HepG2 (cell line): ENCODE data around the gene ABHD17A. TPM values are rescaled to one million over a fixed set of nuclear protein-coding genes. Genes with fewer than 3 reads are reported as not detected.
A peak's percentile ranks its signal among the peaks of the same experiment; 100 is the strongest.

ENCODE experiments used
- ARID5B ChIP-seq: IDR thresholded peaks from 2 replicates; pipeline ENCODE4 v1.4.0; 2020; ENCODE audit warnings: mild to moderate bottlenecking, missing genetic modification reagents
- ARNT2 ChIP-seq: sonication (generic); formaldehyde crosslinking; IDR thresholded peaks from 2 replicates; pipeline ENCODE4 v1.8.0; 2022; ENCODE audit warnings: mild to moderate bottlenecking, low read depth, missing genetic modification reagents, moderate library complexity
- BORCS8-MEF2B ChIP-seq: sonication (generic); formaldehyde crosslinking; IDR thresholded peaks from 2 replicates; pipeline ENCODE4 v1.8.0; 2022; ENCODE audit warnings: mild to moderate bottlenecking, missing genetic modification reagents
- CHD2 ChIP-seq: IDR thresholded peaks from 2 replicates; pipeline ENCODE4 v1.6.1; 2011; ENCODE audit warnings: low read depth, low read length, improper control_type of control experiment
- ELF1 ChIP-seq: sonication (generic); formaldehyde crosslinking; IDR thresholded peaks from 2 replicates; pipeline ENCODE4 v1.4.0; 2020; ENCODE audit warnings: missing genetic modification reagents
- FOXA3 ChIP-seq: IDR thresholded peaks from 2 replicates; pipeline ENCODE4 v1.6.1; 2016; ENCODE audit warnings: missing genetic modification reagents, missing compliant biosample characterization
- GATAD1 ChIP-seq: IDR thresholded peaks from 2 replicates; pipeline ENCODE4 v1.6.1; 2016; ENCODE audit warnings: missing genetic modification reagents, missing compliant biosample characterization
- JUN ChIP-seq: sonication (generic); formaldehyde crosslinking; IDR thresholded peaks from 2 replicates; pipeline ENCODE4 v1.4.0; 2020; ENCODE audit warnings: mild to moderate bottlenecking, missing genetic modification reagents
- MIER3 ChIP-seq: IDR thresholded peaks from 2 replicates; pipeline ENCODE4 v1.6.1; 2016; ENCODE audit warnings: missing compliant biosample characterization, borderline replicate concordance
- REST ChIP-seq, 2 experiments: IDR thresholded peaks; 2 replicates each; pipeline ENCODE4 v1.6.1; 2011 to 2012; ENCODE audit warnings: low read length in 2 of 2, borderline replicate concordance in 1 of 2, low read depth in 1 of 2, mild to moderate bottlenecking in 1 of 2, moderate library complexity in 1 of 2
- RNF2 ChIP-seq: fragments of 450-650 bp; conservative IDR thresholded peaks from 2 replicates; pipeline ENCODE4 v1.6.1; 2016; ENCODE audit warnings: low read depth
- SETDB1 ChIP-seq: sonication (generic); formaldehyde crosslinking; IDR thresholded peaks from 2 replicates; pipeline ENCODE4 v1.5.1; 2020; ENCODE audit warnings: missing genetic modification reagents, mild to moderate bottlenecking, borderline replicate concordance
- TMF1 ChIP-seq: sonication (generic); formaldehyde crosslinking; IDR thresholded peaks from 2 replicates; pipeline ENCODE4 v1.8.1; 2022; ENCODE audit warnings: low read depth, missing genetic modification reagents
- TP53 ChIP-seq: sonication (generic); formaldehyde crosslinking; conservative IDR thresholded peaks from 2 replicates; pipeline ENCODE4 v1.4.0; 2020; ENCODE audit warnings: missing genetic modification reagents
- YY1 ChIP-seq: IDR thresholded peaks from 2 replicates; pipeline ENCODE4 v1.6.1; 2011; ENCODE audit warnings: low read length, low read depth, moderate library complexity, mild to moderate bottlenecking; ENCODE audit not compliant: insufficient read depth, insufficient replicate concordance
- ZBTB43 ChIP-seq: sonication (generic); formaldehyde crosslinking; conservative IDR thresholded peaks from 2 replicates; pipeline ENCODE4 v1.4.0; 2020; ENCODE audit warnings: missing genetic modification reagents
- ZFAT ChIP-seq: sonication (generic); formaldehyde crosslinking; conservative IDR thresholded peaks from 2 replicates; pipeline ENCODE4 v1.8.1; 2023; ENCODE audit warnings: missing genetic modification reagents, inconsistent platforms
- ZFYVE20 ChIP-seq: sonication (generic); formaldehyde crosslinking; IDR thresholded peaks from 2 replicates; pipeline ENCODE4 v1.8.0; 2023; ENCODE audit warnings: low read depth, mild to moderate bottlenecking, moderate library complexity, missing genetic modification reagents, borderline replicate concordance
- ZNF230 ChIP-seq: sonication (generic); formaldehyde crosslinking; IDR thresholded peaks from 2 replicates; pipeline ENCODE4 v1.4.0; 2020; ENCODE audit warnings: mild to moderate bottlenecking, missing genetic modification reagents
- ZNF562 ChIP-seq: sonication (generic); formaldehyde crosslinking; IDR thresholded peaks from 2 replicates; pipeline ENCODE4 v1.8.0; 2022; ENCODE audit warnings: missing genetic modification reagents, borderline replicate concordance
- ZNF614 ChIP-seq: IDR thresholded peaks from 2 replicates; pipeline ENCODE4 v1.6.1; 2018; ENCODE audit warnings: missing biosample characterization, missing genetic modification reagents, inconsistent platforms, borderline replicate concordance
- ZNF879 ChIP-seq: sonication (generic); formaldehyde crosslinking; IDR thresholded peaks from 2 replicates; pipeline ENCODE4 v1.8.1; 2023; ENCODE audit warnings: missing genetic modification reagents
- polyA plus RNA-seq, 8 experiments: library from polyadenylated mRNA; depleted of rRNA in 3 of 8; stranded (reverse) in 7 of 8; unstranded in 1 of 8; fragments of >200 nt; fragmentation: Illumina TruSeq in 4 of 8; extraction: Trizol in 4 of 8; gene quantifications; 2 replicates each; pipeline versions ENCODE4 v1.2.1 to v1.2.3, GENCODE V29; 2011 to 2016; ENCODE audit warnings: low read depth in 4 of 8, missing spikeins in 1 of 8, mixed read lengths in 1 of 8; ENCODE audit not compliant: insufficient read depth in 1 of 8
- total RNA-seq, 5 experiments: library from RNA; depleted of rRNA; stranded (reverse); fragments of >200 nt; fragmentation: Illumina TruSeq; extraction: Trizol; gene quantifications; 2 replicates each; pipeline ENCODE4 v1.2.3, GENCODE V29; 2016; ENCODE audit warnings: low read depth in 1 of 5

The ABHD17A gene
- total and polyA plus RNA-seq, 2 of the 13 experiments (the other 11 are each of a cell fraction or from before 2014, with no cell fraction given), result 27.7 to 40.8 TPM

- no peak for TF ChIP-seq REST (IDR thresholded peaks at IDR 0.05; ENCODE audit: borderline replicate concordance in 1 of 2, low read depth in 1 of 2, low read length in 2 of 2)
- TF ChIP-seq ELF1, result no peak; the same call in 1 of the 2 replicates
- TF ChIP-seq CHD2, result 0 out of 2 replicates have a peak, but pooled peaks have one; percentile 22
- no peak for TF ChIP-seq SETDB1 (CRISPR knock-in tag)
- TF ChIP-seq JUN (CRISPR knock-in tag), result 0 out of 2 replicates have a peak, but pooled peaks have one; percentile 42
- peak; percentile 91 for TF ChIP-seq GATAD1
- peak; percentile 46; the same call in 1 of the 2 replicates for TF ChIP-seq ARNT2 (CRISPR knock-in tag)
- TF ChIP-seq ZBTB43, result no peak
- TF ChIP-seq TMF1, result no peak
- no peak for TF ChIP-seq MIER3 (CRISPR knock-in tag)
- TF ChIP-seq ZFAT, result no peak
- TF ChIP-seq TP53 (CRISPR knock-in tag), result no peak
- TF ChIP-seq RNF2, result no peak
- peak; percentile 96 for TF ChIP-seq YY1
- no peak for TF ChIP-seq ARID5B (CRISPR knock-in tag)
- no peak for TF ChIP-seq BORCS8-MEF2B (CRISPR knock-in tag)
- TF ChIP-seq ZNF562, result no peak
- TF ChIP-seq ZNF879, result no peak
- 0 out of 2 replicates have a peak, but pooled peaks have one; percentile 16 for TF ChIP-seq ZFYVE20 (CRISPR knock-in tag)
- TF ChIP-seq ZNF614 (CRISPR knock-in tag), result no peak
- no peak; the same call in 1 of the 2 replicates for TF ChIP-seq FOXA3
- no peak for TF ChIP-seq ZNF230 (CRISPR knock-in tag)
These were observed 36.7 kb downstream of the ABHD17A start, which contains the start of gene REXO1 (continued) for GRCh38 chr19:1848399-1849131.
